GM20431 (cell line): ENCODE data around the gene NOA1.
"Not testable (repeated sequence)": the region's sequence is repeated elsewhere in the genome, so short reads cannot be mapped to it uniquely, and the experiment has no call there.

Source experiments
- in situ Hi-C: fragments of 300-500 bp; cut with MseI, MboI; formaldehyde crosslinking; loops from one replicate; pipeline ENCODE4 v1.15.0; 2020; ENCODE audit warnings: low sequenced_read_pairs; ENCODE audit not compliant: unreplicated experiment

The NOA1 gene

DNA sequence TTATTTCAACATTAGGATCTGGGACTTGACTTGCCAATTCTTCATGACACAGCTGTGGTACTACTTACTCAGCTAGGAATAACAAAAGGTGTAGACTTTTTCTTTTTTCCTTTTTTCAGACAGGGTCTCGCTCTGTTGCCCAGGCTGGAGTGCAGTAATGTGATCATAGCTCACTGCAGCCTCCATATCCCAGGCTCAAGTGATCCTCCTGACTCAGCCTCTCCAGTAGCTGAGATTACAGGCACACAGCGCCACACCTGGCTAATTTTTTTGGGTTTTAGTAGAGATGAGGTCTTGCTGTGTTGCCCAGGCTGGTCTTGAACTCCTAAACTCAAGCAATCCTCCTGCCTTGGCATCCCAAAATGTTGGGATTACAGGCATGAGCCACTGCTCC, 16.3 kb downstream of the NOA1 start:
- in situ Hi-C loops = no loop called here

DNA sequence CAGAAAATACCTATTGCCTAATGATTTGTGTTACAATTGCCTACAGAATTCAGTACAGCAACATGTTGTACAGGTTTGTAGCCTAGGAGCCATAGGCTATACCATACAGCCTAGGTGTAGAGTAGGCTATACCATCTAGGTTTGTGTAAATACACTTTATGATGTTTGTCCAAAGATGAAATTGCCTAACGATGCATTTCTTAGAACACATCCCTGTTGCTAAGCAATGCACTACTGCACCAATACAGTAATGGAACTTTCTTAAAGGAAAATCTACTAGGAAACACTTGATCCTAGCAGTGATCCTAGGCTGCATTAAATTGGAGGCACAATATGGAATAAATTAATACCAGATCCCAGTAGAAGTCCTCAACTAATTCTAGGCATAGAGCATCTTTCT, 18.3 kb downstream of the NOA1 start:
- in situ Hi-C loops = no loop called here

DNA sequence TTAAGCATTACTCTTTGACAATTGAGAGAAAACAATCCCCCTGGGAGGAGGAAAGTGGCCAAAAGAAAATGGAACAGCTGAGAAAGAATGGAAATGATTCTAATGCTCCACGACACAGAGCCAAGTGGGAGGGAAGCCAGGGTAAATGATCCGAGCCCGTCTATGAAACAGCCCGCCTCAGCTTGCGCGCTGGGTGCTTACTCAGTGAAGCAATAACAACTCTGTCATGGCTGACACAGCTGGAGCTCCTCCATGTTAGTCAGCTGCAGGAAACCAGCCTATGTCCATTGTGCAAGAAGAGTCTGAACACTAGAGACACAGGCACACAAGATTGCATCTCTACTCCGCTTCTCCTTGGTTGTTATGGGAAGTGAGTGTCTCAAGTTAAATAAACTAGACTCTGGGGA, 19.3 kb downstream of the NOA1 start:
- in situ Hi-C loops = no loop called here

DNA sequence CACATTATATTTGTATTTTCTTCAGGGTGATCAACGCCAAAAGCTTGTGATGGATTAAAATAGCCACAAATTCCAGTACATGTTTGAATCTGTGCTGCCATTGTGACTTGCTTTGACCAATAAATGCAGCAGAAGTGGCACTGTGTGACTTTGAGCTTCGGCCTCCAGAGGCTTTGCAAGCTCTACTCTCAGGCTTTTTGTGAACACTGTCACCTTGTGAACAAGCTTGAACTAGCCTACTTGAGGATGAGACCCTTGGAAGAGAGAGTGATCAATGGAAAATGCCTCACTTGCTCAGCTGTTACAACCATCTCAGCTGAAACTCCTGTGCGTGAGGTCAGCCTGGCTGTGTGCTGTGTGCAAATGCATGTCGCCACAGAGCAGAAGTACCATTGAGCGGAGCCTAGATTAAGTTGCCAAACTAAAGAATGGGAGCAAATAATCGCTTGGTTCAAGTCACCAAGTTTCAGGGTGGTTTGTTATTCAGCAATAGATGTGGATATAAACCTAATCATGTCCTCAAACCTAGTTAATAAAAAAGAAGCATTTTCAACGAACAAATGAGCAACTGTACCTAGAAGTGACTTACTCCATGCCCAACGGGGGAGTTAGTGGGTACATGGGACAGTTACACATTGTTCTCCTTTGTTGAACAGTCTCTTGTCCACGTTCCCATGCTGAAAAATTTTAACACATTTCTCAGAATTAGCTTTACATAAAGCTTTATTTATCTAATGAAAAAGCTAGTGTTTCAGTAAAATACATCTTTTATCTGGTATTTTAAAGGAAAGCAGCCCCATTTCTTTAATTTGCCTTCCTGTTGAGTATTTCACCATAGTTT, 23.5 kb downstream of the NOA1 start:
- in situ Hi-C loops = no loop called here

DNA sequence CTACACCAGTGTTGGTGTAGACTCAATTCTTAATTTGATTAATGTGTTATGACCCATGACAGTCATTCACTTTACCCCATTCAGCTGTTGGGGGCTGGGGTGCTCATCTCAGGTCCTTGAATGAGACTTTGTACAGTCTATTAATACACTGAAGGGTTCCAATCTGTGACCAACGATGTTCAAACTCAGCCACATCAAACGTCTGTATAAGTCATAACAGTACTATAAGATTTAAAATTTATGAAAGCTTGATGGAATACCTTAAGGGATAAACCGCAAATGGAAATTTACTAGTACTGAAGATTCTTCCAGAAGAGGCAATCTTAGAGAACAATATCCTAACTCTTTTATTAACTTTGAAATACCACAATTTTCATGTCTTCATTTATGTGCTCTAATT, 36.0 kb downstream of the NOA1 start:
- in situ Hi-C loops = no loop called here

DNA sequence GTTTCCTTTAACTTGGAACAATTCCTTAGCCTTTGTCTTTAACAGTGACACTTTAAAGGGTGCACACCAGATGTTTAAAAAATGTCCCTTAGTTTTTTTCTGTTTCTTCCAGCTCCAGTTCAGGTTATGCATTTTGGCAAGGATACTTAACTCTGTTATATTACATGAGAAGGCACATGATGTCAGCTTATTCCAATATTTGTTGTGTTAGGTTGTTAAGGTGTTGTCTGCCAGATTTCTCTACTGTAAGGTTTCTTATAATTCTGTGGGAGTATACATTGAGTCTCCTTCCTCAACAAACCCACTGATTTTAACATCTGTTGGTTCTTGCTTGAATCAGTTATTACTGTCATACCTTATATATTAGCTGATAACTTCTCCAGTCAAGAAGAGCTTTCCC, 36.4 kb downstream of the NOA1 start:
- in situ Hi-C loops = no loop called here

DNA sequence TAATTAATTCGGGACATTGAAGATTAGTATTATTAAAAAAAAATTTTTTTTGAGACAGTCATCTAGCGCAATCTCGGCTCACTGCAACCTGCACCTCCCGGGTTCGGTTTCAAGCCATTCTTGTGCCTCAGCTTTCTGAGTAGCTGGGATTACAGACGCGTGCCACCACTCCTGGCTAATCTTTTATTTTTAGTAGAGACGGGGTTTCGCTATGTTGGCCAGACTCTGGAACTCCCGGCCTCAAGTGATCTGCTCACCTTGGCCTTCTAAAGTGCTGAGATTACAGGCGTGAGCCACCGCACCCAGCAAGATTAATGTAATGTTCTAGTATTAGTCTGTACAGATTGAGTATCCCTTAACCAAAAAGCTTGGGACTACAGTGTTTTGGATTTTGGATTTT, 37.0 kb downstream of the NOA1 start:
- in situ Hi-C loops = no loop called here

DNA sequence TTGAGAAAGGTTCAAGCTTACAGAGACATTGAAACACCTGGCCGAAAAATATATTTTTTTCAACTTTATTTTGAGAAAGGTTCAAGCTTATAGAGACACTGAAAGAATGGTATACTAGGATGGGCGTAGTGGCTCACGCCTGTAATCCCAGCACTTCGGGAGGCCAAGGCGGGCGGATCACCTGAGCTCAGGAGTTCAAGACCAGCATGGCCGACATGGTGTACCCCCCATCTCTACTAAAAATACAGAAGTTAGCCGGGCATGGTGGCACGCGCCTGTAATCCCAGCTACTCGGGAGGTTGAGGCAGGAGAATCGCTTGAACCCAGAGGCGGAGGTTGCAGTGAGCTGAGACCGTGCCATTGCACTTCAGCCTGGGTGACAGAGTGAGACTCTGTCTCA, 37.6 kb downstream of the NOA1 start:
- in situ Hi-C loops = not testable (repeated sequence)

DNA sequence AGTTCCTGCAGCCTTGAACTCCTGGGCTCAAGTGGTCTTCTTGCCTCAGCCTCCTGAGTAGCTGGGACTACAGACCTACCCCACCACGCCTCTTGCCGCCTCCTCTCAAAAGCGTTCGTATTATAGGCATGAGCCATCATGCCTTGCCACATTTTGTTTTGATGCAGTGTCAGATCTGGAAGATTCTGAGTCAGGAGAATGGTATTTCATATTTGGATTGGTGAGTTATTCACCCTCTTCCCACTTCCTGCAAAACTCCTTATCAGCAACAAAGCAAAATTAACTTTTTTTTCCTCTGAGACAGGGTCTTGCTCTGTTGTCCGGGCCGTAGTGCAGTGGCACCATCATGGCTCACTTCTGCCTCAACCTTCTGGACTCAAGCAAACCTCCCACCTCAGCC, 40.1 kb downstream of the NOA1 start:
- in situ Hi-C loops = no loop called here

DNA sequence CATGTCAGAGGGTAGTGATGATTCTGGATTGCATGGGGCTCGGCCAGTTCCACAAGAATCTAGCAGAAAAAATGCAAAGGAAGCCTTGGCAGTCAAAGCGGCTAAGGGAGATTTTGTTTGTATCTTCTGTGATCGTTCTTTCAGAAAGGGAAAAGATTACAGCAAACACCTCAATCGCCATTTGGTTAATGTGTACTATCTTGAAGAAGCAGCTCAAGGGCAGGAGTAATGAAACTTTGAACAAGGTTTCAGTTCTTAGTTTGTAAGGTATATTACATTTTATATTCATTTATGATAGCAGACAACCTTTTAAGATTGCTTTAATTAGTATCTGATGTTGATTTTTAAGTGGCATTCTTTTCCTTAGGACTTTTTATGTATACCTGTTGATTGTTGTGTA, 45.5 kb downstream of the NOA1 start:
- in situ Hi-C loops = no loop called here

DNA sequence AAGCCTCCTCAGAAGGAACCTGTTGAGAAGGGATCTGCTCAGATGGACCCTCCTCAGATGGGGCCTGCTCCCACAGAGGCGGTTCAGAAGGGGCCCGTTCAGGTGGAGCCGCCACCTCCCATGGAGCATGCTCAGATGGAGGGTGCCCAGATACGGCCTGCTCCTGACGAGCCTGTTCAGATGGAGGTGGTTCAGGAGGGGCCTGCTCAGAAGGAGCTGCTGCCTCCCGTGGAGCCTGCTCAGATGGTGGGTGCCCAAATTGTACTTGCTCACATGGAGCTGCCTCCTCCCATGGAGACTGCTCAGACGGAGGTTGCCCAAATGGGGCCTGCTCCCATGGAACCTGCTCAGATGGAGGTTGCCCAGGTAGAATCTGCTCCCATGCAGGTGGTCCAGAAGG, 46.8 kb downstream of the NOA1 start:
- in situ Hi-C loops = no loop called here

DNA sequence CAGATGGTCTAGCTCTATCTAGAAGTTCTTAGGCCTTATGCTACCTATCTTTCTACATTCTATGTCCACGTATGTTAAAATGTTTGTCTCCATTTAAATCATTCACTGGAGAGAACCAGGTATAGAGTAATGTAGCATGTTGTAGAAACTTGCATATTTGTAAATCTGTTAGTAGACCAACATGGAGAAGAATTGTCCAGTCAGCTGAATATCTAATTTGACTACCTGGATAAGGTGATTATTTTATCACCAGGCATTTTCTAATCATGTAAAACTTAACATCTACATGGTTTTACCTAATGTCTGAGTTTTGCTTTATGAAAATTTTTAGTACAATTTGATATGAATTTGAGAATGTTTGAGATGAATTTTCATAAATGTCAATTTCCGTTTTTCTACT, 50.2 kb downstream of the NOA1 start:
- in situ Hi-C loops = no loop called here

DNA sequence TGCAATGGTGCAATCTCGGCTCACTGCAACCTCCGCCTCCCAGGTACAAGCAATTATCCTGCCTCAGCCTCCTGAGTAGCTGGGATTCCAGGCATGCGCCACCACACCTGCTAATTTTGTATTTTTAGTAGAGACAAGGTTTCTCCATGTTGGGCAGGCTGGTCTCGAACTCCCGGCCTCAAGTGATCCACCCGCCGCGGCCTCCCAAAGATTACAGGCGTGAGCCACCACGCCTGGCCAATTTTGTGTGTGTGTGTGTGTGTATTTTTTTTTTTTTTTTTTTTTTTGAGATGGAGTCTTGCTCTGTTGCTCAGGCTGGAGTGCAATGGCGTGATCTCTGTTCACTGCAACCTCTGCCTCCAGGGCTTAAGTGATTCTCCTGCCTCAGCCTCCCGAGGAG, 62.4 kb downstream of the NOA1 start:
- in situ Hi-C loops = not testable (repeated sequence)

DNA sequence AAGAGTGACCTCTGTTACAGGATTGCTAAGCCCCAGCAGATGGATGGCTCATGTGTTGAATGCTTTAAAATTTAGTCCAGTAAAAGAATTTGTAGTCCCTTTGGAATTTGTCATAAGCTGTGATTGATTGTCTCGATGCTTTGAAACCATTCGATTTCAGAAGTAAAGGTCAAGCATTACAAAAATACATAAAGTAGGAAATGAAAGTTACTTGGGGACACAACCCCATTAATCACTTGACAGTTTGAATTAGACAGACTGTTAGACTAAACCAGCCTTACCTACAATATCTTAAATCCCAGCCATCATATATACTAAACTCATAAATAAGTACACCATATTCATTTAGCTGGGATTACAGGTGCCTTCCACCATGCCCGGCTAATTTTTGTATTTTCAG, 63.1 kb downstream of the NOA1 start:
- in situ Hi-C loops = no loop called here
